ENCODE data around the gene NELL2. TPM values are rescaled to one million over a fixed set of nuclear protein-coding genes. Genes with fewer than 3 reads are reported as not detected.

The NELL2 gene
- total and polyA plus RNA-seq, 8 donors: 0.27 to 0.79 (median 0.71) TPM

GRCh38 chr12:44889926-44890325 lies 13.8 kb upstream of the NELL2 start:
- H3K9me3 ChIP-seq: no peaks in the 10 kb centered on the region
- FAIRE-seq (no peak), DNase-seq (no peak), ATAC-seq (no peak)
- no peaks in the 10 kb centered on the region for H3K27me3 ChIP-seq
- WGBS, 2 donors: 80 to 83% methylated on average over 3 of the region's 3 CpGs
- no peak overlapping the region for H3K4me3 ChIP-seq
- H3K27ac ChIP-seq: no peak overlapping the region
- no peaks in the 10 kb centered on the region for H3K36me3 ChIP-seq
- H3K4me1 ChIP-seq: no peaks in the 10 kb centered on the region
- no peak for TF ChIP-seq CTCF (IDR thresholded peaks at IDR 0.05)
- intact Hi-C loops (cut with DNase I): no loop called here

- H3K9me3 ChIP-seq: no peaks in the 10 kb centered on the region
- no peaks in the 10 kb centered on the region for H3K27me3 ChIP-seq
- WGBS, 2 donors: 74 to 82% methylated on average over 3 of the region's 3 CpGs
- no peak overlapping the region for H3K4me3 ChIP-seq
- ATAC-seq (no peak), DNase-seq (no peak), FAIRE-seq (no peak)
- no peaks in the 10 kb centered on the region for H3K4me1 ChIP-seq
- no peak overlapping the region for H3K27ac ChIP-seq
- no peak for TF ChIP-seq CTCF (IDR thresholded peaks at IDR 0.05)
- intact Hi-C loops (cut with DNase I): no loop called here
- H3K36me3 ChIP-seq: no peaks in the 10 kb centered on the region
These were observed 13.0 kb upstream of the NELL2 start for GRCh38 chr12:44889162-44889561.

- intact Hi-C loops (cut with DNase I): no loop called here
- H3K36me3 ChIP-seq: no peaks in the 10 kb centered on the region
- H3K9me3 ChIP-seq: no peaks in the 10 kb centered on the region
- no peak for ATAC-seq
- FAIRE-seq: no peak
- DNase-seq: no peak
- no peak overlapping the region for H3K27ac ChIP-seq
- no peak for TF ChIP-seq CTCF (IDR thresholded peaks at IDR 0.05)
- no peaks in the 10 kb centered on the region for H3K4me1 ChIP-seq
- H3K4me3 ChIP-seq: no peak overlapping the region
- H3K27me3 ChIP-seq: no peaks in the 10 kb centered on the region
These were observed 9.8 kb upstream of the NELL2 start for GRCh38 chr12:44885902-44886301.

GRCh38 chr12:44881197-44881596 lies 5.1 kb upstream of the NELL2 start:
- DNase-seq: no peak
- no peak for TF ChIP-seq CTCF (IDR thresholded peaks at IDR 0.05)
- FAIRE-seq: no peak
- Histone ChIP-seq H3K36me3 (no peaks in the 10 kb centered on the region), H3K27ac (no peak overlapping the region), H3K4me3 (no peak overlapping the region), H3K9me3 (no peaks in the 10 kb centered on the region), H3K4me1 (no peaks in the 10 kb centered on the region), H3K27me3 (peaks cover 0 to 4% (median 0%) of the 10 kb centered on the region in 4 donors)
- no peak for ATAC-seq
- intact Hi-C loops (cut with DNase I): no loop called here
- WGBS, 2 donors: 69 to 71% methylated on average over 1 of the region's 1 CpG

- Histone ChIP-seq H3K27me3 (peaks cover 0 to 22% (median 7%) of the 10 kb centered on the region in 4 donors), H3K4me3 (peak overlapping the region; percentile 37 to 64 (median 46)), H3K27ac (no peak overlapping the region), H3K9me3 (peaks cover 0 to 4% (median 0%) of the 10 kb centered on the region in 4 donors), H3K36me3 (no peaks in the 10 kb centered on the region), H3K4me1 (peaks cover 0 to 5% (median 3%) of the 10 kb centered on the region in 3 donors)
- intact Hi-C loops (cut with DNase I): no loop called here
- DNase-seq (peak in 5 of 6 donors; percentile 20 to 77 (median 33)), ATAC-seq (peak; percentile 61 to 75 (median 72)), FAIRE-seq (no peak)
- TF ChIP-seq CTCF (IDR thresholded peaks at IDR 0.05): no peak
- 2% methylated on average over 42 of the region's 42 CpGs for WGBS, 2 donors
These were observed 662 bp upstream of the NELL2 start for GRCh38 chr12:44876544-44877410.
